Measurements from ENCODE around the gene PFKL.
A peak's percentile ranks its signal among the peaks of the same experiment; 100 is the strongest.
"Not testable (repeated sequence)": the region's sequence is repeated elsewhere in the genome, so short reads cannot be mapped to it uniquely, and the experiment has no call there.

Gene PFKL

DNA sequence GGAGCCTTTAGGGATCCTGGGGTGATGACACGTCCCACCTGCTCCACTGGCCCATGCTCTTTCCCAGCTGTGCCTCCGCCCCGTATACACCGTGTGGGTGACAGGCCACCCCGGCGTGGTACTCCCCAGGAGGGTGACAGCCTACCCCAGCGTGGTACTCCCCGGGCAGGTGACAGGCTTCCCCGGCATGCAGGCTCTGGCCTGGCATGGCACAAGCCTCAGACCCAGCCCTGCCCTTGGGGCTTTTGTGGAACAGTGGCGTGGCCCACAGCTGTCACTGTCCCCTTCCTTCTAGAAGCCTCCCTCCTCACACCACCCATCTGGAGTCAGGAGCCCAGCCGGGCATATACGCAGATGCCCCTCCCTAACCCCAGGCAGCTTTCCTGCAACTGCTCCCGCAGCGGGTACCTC lies 4.7 kb upstream of the PFKL start:
- no peak for DNase-seq

DNA sequence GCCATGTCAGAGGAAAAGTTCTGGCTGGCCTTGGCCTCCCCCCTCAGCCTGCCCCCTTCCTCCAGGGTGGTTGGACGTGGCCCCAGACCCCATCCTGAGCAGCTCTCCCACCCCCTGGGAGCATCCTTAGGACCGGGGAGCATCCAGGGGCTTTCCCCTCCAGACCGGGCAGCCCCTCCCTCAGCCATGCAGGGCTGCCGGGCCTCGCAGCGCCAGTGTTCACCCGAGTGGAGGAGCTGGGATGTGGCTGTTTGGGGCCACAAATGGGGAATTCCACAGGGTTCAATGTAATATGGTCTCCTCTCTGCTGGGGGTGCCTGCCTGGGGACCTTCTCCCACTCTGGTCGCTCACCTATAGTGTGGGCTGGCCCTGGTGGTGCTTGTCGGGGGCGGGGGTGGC lies 4.2 kb upstream of the PFKL start:
- no peak for DNase-seq

DNA sequence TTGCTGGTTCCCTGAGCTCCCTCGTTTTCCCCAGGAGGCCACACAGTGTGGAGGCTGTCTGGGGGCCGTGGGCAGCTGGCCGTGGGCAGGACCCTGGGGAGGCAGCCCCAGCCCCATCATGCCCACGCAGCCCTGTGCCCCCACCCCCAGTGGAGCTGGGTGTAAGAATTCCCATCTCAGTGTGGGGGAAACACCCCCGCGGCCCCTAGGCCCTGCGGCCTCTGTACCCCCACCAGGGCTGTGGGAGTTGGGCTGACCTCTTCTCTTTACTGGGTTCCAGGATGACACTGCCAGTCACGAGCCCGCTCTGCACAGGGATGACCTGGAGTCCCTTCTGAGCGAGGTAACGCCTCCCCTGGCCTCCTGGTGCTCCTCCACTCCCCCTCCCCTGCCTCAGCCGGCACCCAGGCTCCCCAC lies 3.7 kb upstream of the PFKL start:
- DNase-seq, result no peak

DNA sequence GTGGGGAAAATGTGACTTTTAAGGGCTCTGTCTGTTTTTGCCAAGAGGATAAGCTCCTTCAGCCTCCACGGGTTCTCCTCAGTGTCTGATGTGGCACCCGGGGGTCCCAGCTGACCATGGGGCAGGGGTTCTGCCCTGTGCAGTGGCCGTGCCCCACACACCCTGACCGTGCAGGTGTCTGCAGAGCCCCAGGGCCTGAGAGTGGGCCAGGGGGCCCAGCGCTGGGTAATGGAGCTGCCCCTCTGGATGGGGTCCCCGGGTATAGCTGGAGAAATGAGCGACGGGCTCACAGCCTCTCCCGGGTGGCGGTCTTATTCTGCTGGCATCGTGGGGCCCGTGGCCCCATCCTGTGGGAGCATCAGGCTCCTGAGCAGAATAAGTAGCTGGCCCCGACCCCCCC lies 2.9 kb upstream of the PFKL start:
- DNase-seq, result no peak

DNA sequence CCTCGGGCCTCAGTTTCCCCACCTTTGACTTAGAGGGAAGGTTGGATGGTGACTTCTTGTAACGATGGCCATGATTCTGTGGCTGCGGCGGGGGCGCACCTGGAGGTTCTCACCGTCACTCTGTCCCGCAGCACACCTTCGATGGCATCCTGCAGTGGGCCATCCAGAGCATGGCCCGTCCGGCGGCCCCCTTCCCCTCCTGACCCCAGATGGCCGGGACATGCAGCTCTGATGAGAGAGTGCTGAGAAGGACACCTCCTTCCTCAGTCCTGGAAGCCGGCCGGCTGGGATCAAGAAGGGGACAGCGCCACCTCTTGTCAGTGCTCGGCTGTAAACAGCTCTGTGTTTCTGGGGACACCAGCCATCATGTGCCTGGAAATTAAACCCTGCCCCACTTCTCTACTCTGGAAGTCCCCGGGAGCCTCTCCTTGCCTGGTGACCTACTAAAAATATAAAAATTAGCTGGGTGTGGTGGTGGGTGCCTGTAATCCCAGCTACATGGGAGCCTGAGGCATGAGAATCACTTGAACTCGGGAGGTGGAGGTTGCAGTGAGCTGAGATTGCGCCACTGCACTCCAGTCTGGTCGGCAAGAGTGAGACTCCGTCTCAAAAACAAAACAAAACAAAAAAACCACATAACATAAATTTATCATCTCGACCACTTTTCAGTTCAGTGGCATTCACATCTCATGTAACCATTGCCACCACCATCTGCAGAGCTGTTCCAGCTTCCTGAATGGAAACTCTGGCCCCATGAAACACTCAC lies 2.1 kb upstream of the PFKL start:
- DNase-seq, result peak; percentile 35

DNA sequence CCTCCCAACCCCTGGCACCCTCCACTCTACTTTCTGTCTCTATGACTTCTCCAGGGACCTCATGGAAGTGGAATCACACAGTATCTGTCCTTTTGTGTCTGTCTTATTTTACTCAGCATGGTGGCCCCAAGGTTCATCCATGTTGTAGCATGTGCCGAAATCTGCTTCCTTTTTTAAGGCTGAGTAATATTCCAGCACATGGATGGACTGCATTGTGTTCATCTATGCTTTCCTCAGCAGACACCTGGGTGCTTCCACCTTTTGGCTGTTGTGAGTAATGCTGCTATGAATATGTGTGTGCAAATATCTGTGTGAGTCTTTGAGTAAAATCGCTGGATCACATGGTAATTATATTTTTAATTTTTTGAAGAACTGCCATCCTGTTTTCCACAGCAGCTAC lies 1.6 kb upstream of the PFKL start:
- DNase-seq, result no peak

DNA sequence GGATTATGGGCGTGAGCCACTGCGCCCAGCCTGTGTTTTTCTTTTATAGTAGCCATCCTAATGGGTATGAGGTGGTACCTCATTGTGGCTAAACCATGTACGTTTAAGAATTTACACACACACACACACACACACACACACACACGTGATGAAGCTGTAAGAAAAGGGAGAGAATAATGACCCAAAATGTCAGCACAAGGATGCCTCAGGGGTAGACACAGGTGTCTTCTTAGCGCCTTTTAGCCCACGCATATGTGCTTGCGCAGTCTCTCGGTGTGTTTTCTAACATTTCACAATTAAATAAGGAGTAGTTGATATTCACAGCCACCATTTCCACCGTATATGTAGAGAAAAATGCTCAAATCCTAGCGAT lies 782 bp upstream of the PFKL start:
- DNase-seq, result no peak

DNA sequence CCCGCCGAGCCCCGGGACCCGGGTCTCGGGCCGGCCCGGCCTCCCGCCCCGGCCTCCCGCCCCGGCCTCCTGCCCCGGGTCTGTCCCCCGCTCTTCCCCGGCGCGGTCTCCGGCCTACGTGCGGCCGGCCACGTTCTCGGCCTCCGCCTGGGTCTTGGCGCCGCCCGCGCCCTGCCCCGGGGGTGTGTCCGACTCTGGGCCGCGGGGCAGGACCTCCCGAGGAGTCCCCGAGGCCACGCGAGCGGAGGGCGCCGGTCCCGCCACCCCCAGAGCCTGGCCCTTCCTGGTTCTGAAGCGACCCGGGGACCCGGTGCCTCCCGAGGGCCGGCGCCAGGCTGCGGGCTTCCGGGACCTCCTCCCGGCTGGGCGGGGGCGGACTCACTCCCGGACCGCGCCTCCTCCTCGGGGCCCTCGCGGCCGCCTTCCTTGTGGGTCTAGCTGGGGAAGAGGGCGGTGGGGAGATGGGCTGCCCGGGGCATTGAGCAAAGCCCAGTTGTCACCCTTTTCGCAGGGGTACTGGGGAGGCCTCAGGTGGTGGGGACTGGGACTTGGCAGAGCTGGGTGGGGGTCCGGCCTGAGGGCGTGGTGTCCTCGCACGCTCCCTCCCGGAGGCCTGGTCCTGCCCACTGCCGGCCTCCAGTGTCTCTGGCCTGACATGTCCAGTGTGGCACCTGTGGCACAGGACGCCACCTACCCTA lies 558 bp downstream of the PFKL start:
- no peak for DNase-seq

DNA sequence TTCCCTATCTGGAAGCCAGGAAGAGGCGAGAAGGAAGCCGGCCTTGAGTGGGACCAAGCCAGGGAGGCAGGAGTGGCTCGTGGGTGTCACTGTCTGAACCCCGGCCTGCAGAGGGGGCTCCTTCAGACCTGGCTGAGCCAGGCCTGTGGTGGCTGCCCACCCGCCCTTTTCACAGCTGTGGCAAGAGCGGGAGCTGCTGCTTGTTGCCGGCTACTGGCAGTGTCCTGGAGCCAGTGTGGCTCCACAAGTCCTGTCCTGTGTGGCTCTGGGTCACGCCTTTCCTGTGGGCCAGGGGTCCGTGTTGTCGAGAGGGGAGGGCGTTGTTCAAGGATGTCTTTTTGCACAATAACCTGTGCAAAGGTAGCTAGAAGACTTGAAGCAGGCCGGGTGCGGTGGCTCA lies 1.3 kb downstream of the PFKL start:
- DNase-seq, result no peak

DNA sequence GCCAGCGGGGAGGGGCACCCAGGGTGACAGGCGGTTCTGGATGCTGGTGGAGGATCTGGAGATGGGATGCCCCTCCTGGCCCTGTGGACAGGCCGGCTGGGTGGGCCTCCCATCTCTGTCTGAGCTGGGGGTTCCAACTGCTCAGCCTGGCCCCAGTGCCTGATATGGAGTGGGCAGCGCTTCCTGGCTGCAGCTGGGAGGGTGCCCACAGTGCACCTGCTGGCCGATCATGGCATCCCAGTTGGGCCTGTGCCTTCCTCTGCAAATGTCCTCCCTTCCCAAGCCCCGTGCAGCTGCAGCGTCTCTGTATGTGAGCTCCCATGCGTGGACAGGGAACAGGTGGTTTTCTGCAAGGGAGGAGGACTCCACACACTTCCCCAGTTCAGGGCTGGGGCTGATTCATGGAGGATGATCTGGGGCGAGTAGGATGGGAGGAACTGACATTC lies 2.1 kb downstream of the PFKL start:
- no peak for DNase-seq

DNA sequence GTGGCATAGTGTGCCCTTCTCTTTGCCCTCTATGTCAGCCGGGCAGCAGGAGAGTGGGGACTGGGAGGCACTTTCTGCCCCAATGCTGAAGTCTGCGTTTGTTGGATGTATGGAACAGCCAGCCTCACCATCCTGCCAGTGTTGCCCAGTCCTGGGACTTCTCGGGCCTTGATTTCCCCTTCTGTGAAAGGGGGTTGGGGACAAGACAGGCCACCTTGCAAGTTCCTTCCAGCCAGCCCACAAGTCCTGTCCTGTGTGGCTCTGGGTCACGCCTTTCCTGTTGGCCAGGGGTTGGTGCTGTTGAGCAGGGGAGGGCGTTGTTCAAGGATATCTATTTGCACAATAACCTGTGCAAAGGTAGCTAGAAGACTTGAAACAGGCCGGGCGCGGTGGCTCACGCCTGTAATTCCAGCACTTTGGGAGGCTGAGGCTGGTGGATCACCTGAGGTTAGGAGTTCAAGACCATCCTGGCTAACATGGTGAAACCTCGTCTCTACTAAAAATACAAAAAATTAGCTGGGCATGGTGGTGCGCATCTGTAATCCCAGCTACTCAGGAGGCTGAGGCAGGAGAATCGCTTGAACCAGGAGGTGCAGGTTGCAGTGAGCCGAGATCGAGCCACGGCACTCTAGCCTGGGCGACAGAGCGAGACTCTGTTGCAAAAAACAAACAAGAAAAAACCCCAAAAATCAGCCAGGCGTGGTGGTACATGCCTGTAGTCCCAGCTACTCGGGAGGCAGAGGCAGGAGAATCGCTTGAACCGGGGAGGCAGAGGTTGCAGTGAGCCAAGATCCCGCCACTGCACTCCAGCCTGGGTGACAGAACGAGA lies 2.9 kb downstream of the PFKL start:
- not testable (repeated sequence) for DNase-seq

DNA sequence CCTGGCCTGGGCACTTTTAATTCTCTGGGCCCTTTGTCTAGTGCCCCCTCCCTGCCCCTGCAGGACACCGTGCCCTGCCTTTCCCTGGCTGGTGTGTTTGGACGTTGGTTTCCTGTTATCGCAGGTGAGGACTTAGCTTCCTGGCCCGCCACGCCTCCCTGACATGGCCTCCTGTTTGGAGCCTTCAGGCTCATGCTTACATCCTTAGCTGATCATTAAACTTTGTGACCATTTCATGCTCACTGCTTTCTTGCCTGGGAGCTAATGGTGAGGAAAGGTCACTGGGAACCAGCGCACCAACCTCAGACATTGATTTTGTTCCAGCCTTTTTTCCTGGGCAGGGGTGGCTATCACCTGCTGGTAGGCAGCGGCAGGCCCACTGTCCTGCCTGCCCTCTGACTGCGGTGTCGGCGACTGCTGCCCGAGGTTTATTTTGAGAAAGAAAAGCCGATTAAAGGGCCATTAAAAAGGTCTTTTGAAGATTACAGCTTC lies 3.7 kb downstream of the PFKL start:
- no peak for DNase-seq

DNA sequence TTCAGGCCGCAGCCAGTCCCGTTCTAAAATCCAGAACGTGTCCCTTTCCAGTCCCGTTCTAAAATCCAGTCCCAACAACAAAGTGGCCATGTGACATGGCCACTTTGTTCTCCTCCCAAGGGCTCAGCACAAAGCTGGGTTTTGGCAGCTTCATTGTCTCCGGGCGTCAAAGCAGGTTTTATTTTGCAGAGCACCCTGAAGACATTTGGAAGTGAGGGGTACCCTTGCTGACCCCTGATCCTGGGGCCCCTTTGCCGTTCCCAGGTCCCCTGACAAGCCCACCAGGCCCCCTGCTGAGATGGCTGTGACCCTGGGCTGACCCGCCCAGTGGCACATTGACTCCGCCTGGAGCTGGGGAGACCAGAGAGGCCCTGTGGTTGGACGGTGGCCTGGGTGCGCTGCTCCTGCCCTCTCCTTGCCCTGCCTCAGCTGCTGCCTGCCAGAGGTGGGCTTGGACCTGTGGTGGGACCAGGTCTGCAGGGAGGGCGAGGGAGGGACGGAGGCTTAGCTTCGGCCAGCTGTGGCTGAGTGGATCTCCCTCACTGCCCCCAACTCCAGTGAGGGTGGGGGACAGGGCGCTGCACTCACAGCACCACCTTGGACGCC lies 4.3 kb downstream of the PFKL start:
- DNase-seq, result no peak

DNA sequence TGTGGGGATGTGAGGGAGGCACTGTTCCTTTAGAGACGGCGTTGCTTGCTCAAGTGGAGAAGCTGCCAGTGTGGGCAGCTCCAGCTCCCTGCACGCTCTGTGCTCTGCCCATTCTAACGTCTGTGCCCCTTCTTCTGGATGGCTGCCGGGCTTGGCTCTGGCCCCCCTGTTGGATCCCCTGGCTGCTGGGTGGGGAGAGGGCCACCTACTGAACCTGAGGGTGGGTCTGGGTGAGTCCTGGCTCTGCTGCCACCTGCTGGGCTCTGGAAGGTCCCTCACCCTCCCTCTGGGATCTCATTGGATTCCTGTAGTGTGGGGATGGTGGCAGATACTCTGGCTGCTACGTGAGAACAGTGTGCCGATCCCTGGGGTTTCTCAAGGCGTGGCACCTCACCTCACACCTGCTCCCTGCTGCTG lies 5.0 kb downstream of the PFKL start:
- no peak for DNase-seq

DNA sequence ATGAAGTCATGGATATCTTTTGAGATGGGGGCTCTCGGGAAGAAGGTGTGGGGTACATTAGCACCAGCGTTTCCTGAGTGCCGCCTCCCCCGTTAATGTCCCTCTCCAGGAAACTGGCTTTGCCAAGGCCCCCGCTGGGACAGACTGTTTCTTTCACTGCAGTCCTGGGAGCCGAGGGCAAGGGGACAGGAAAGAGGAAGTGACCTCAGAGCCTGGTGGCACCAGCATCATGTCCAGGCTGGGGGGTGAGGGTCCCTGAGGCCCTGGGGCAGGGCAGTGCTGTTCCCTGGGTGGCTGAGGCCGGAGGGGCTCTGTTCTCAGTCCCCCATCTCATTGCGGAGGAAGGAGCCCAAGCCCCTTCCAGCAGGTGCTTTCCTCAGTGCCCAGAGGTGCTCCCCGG lies 5.8 kb downstream of the PFKL start:
- DNase-seq, result no peak

DNA sequence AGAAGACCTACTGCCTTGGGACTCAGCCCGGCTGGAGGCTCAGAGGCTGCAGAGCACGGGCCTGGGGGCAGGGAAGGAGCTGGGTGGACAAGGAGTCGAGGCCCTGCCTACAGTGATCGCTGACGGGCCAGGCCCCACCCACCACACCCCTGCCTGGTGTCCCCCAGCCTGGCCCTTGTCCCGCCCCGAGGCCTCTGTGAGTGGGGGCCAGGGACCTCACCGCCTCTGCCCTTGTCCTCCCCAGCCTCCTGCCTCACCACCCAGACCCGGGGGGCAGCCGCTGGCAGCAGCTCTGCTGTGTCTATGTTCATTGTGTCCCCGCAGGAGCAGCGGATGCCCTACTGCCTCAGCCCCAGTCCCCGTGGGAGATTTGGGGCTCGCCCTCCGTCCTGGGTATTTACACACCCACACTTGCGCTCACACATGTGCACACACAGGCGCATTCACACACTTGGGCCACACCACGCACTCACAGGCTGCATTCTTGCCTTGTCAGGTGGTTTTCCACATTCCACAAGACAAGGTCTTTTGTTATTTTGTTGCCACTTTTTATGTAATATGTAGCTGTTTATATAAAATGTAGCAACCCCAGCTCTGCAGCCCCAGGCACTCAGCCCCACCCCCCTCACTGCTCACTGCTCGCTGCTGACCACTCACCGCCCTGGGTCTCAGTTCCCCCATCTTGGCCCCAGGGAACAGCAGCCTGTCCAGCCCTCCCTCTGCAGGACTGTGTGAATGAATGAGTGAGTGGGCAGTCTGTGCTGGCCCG lies 7.3 kb downstream of the PFKL start:
- no peak for DNase-seq

DNA sequence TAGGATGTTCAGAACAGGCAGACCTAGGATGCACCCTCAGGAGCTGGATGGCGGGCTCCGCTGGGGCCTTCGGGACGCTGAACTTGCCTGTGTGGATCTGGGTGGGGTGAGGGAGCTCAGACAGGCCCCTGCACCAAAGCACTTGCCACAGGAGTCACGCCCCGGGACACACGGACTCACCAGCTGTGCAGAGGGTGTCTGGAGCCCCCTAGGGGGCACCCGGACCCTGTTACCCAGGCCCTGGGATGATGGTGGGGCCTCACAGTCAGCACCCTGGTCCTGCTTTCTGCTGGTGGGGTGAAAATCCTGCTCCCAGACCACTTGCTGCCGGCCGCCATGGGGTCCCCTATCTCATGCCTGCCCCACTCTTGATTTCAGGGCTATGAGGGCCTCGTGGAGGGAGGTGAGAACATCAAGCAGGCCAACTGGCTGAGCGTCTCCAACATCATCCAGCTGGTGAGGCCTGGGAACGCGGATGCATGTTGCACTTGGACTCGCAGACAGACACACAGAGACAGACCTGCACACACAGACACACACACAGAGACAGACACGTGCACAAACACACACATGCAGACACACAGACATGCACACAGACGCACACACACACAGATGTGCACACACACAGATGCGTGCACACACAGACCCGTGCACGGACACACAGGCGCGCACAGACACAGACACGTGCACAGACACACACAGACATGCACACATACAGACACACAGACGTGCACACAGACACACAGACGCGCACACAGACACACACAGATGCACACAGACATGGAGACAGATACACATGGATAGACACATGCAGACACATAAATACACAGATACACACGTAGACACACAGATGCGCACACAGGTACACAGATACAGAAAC lies 11.0 kb downstream of the PFKL start:
- no peak for DNase-seq

DNA sequence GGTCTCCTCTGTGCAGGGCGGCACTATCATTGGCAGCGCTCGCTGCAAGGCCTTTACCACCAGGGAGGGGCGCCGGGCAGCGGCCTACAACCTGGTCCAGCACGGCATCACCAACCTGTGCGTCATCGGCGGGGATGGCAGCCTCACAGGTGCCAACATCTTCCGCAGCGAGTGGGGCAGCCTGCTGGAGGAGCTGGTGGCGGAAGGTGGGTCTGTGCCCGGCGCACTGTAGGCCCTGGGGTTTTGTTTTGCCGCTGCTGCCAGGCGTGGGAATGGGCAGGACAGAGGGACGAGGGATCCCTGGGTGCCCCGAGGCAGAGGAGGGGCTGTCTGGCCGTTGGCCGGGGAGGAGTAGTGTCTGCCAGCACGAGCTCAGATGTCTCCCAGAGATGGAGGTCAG lies 12.2 kb downstream of the PFKL start:
- no peak for DNase-seq

DNA sequence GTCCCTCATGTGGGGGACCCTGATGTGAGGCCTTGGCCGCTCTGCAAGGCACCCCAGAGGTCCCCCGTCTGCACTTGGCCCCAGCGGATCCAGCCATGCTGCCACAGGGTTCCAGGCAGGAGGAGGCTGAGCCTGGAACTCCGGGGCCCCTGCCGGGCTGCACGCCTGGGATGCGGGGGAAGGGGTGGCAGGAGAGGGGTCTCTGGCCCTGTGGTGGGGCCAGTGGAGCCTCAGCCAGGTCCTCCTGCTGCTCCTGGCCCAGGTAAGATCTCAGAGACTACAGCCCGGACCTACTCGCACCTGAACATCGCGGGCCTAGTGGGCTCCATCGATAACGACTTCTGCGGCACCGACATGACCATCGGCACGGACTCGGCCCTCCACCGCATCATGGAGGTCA lies 12.9 kb downstream of the PFKL start:
- no peak for DNase-seq

DNA sequence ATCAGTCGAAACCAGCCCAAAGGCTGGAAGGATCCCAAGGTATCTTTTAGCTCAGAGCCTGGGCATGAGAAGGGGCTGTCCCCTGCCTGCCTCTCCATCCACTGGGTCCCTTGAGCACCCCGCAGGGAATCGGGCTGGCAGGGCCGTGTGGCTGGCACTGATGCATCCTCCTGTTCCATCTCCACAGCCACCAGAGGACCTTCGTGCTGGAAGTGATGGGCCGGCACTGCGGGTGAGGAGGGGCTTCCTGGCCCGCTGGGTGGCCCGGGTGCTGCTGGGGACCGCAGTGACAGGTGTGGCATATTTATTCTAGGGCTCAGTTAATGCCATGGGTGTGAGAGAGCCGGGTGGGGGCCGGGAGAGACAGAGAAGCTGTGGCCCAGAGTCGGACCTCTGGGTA lies 13.6 kb downstream of the PFKL start:
- no peak for DNase-seq

DNA sequence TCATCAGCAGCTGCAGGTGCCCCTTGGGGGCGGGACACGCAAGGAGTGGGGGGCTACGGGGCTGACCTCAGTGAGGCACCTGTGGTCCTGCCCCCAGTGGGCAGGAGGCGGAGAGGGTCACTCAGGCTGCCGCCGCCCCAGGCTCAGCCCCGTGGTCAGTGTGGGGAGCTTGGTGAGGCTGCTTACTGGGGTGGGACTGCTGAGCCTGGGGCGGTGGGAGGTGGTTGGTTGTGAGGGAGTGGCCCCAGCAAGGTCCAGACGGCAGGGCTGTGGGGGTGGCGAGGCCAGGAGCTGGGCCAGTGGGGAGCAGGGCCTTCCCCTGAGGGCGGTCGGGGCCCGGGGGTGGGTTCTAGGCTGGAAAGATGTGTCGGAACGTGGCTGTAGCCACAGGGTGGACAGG lies 14.3 kb downstream of the PFKL start:
- no peak for DNase-seq
